HepG2 (cell line): ENCODE results near the gene SPATS2. TPM values are rescaled to one million over a fixed set of nuclear protein-coding genes. Genes with fewer than 3 reads are reported as not detected.

Source experiments
- ATAC-seq: fragments of 200-7000 bp; cut with Tn5 transposase; 3 replicates; pipeline ENCODE4 v1.9.1; 2020; ENCODE audit warnings: mild to moderate bottlenecking, moderate library complexity
- BruUV-seq: library from RNA; stranded (reverse); fragments of 400-500 nt; replicated peaks from 2 replicates; lab custom pipeline; 2021; lab: Mats Ljungman, UMichigan
- CTCF ChIA-PET: fragments of 300-600 bp; formaldehyde crosslinking; extraction: SDS; loops from one replicate; lab custom pipeline; 2021; ENCODE audit warnings: low total read pairs, inconsistent platforms, low intra/inter-chr PET ratio; lab: Yijun Ruan, JAX
- POLR2A ChIA-PET: fragments of 350-600 bp; sonication (Branson Sonifier 250); formaldehyde crosslinking; loops from one replicate; lab custom pipeline; 2020; ENCODE audit warnings: antibody characterized with exemption, inconsistent platforms; lab: Yijun Ruan, JAX
- DNase-seq: peaks from one replicate; pipeline ENCODE4 v3.0.0-alpha.2; 2015; ENCODE audit warnings: low spot score
- FAIRE-seq: peaks from 3 replicates; lab custom pipeline; 2011; peaks lifted over from hg19 to GRCh38; lab: Jason Lieb, UNC
- H2AFZ ChIP-seq: one replicate; pipeline ENCODE4 v1.6.1; 2011; ENCODE audit warnings: low read length, inconsistent platforms
- H3K27ac ChIP-seq: fragments of 300-600 bp; 3 replicates; pipeline ENCODE4 v1.8.0; 2011; ENCODE audit warnings: mixed run types, mild to moderate bottlenecking, mixed read lengths, low read length, inconsistent platforms; ENCODE audit not compliant: insufficient read depth; ENCODE audit errors: extremely low read length
- H3K27me3 ChIP-seq, 2 experiments: fragments of 200-600 bp in 1 of 2; 2 replicates in 1 of 2; 3 replicates in 1 of 2; pipeline versions ENCODE4 v1.6.0 to v1.8.0; 2011; ENCODE audit warnings: low read length in 2 of 2, mild to moderate bottlenecking in 2 of 2, moderate library complexity in 2 of 2, inconsistent platforms in 1 of 2; ENCODE audit not compliant: insufficient read depth in 2 of 2, control insufficient read depth in 1 of 2
- H3K36me3 ChIP-seq, 2 experiments: fragments of 200-600 bp in 1 of 2; replicated peaks in 1 of 2; 2 replicates in 1 of 2; 3 replicates in 1 of 2; pipeline versions ENCODE4 v1.5.1 to v1.8.0; 2011; ENCODE audit warnings: low read length in 2 of 2, inconsistent platforms in 1 of 2; ENCODE audit not compliant: insufficient read depth in 2 of 2, control insufficient read depth in 1 of 2
- H3K4me1 ChIP-seq: 2 replicates; pipeline ENCODE4 v1.5.1; 2012; ENCODE audit warnings: low read length, inconsistent platforms; ENCODE audit not compliant: insufficient read depth
- H3K4me2 ChIP-seq: 2 replicates; pipeline ENCODE4 v1.6.0; 2011; ENCODE audit warnings: low read depth, low read length, inconsistent platforms
- H3K4me3 ChIP-seq, 3 experiments: fragments of 200-600 bp in 1 of 3; sonication (generic), shearing (Covaris generic) in 1 of 3; replicated peaks in 1 of 3; 2 replicates each; pipeline ENCODE4 v1.5.1; 2011 to 2016; ENCODE audit warnings: low read length in 3 of 3, inconsistent platforms in 2 of 3, low read depth in 2 of 3, mild to moderate bottlenecking in 2 of 3, control low read depth in 1 of 3, mixed read lengths in 1 of 3; ENCODE audit not compliant: insufficient read depth in 1 of 3
- H3K79me2 ChIP-seq: one replicate; pipeline ENCODE4 v1.6.1; 2011; ENCODE audit warnings: low read length, inconsistent platforms; ENCODE audit not compliant: insufficient read depth
- H3K9ac ChIP-seq: 2 replicates; pipeline ENCODE4 v1.6.0; 2011; ENCODE audit warnings: mild to moderate bottlenecking, low read depth, low read length, inconsistent platforms; ENCODE audit not compliant: insufficient read depth
- H3K9me3 ChIP-seq: 2 replicates; pipeline ENCODE4 v1.5.1; 2012; ENCODE audit warnings: mild to moderate bottlenecking, low read length
- H4K20me1 ChIP-seq: 2 replicates; pipeline ENCODE4 v1.6.0; 2011; ENCODE audit warnings: inconsistent platforms, mild to moderate bottlenecking, low read length, moderate library complexity; ENCODE audit not compliant: insufficient read depth
- ASH2L ChIP-seq: fragments of 300-600, 200-600 bp; sonication (generic); IDR thresholded peaks from 2 replicates; pipeline ENCODE4 v1.7.0; 2017; ENCODE audit warnings: low read depth, mild to moderate bottlenecking, moderate library complexity, mixed read lengths, low read length; ENCODE audit not compliant: insufficient read length
- GATAD2A ChIP-seq: IDR thresholded peaks from 2 replicates; pipeline ENCODE4 v1.6.1; 2016
- JUN ChIP-seq: sonication (generic); formaldehyde crosslinking; IDR thresholded peaks from 2 replicates; pipeline ENCODE4 v1.4.0; 2020; ENCODE audit warnings: mild to moderate bottlenecking, missing genetic modification reagents
- KDM2A ChIP-seq: sonication (generic); formaldehyde crosslinking; IDR thresholded peaks from 2 replicates; pipeline ENCODE4 v1.4.0; 2020; ENCODE audit warnings: low read depth, missing genetic modification reagents, borderline replicate concordance
- KLF12 ChIP-seq: sonication (generic); formaldehyde crosslinking; IDR thresholded peaks from 2 replicates; pipeline ENCODE4 v1.4.0; 2020; ENCODE audit warnings: missing genetic modification reagents, borderline replicate concordance
- SETDB1 ChIP-seq: sonication (generic); formaldehyde crosslinking; IDR thresholded peaks from 2 replicates; pipeline ENCODE4 v1.5.1; 2020; ENCODE audit warnings: missing genetic modification reagents, mild to moderate bottlenecking, borderline replicate concordance
- SRF ChIP-seq: IDR thresholded peaks from 2 replicates; pipeline ENCODE4 v1.6.1; 2011; ENCODE audit warnings: mild to moderate bottlenecking, low read depth, low read length, moderate library complexity
- ZFP41 ChIP-seq: sonication (generic); formaldehyde crosslinking; IDR thresholded peaks from 2 replicates; pipeline ENCODE4 v1.4.0; 2020; ENCODE audit warnings: mild to moderate bottlenecking, missing genetic modification reagents, borderline replicate concordance
- ZNF33B ChIP-seq: sonication (generic); formaldehyde crosslinking; IDR thresholded peaks from 2 replicates; pipeline ENCODE4 v1.5.1; 2020; ENCODE audit warnings: mild to moderate bottlenecking, missing genetic modification reagents
- ZNF761 ChIP-seq: sonication (generic); formaldehyde crosslinking; conservative IDR thresholded peaks from 2 replicates; pipeline ENCODE4 v1.4.0; 2020; ENCODE audit warnings: mild to moderate bottlenecking, missing genetic modification reagents
- whole genome bisulfite sequencing: methylation state at CpG from one replicate; pipeline ENCODE4 v1.1.6; 2017; ENCODE audit warnings: low lambda C conversion rate; 5-methylcytosine and 5-hydroxymethylcytosine counted together
- in situ Hi-C: cut with HindIII; loops from 2 replicates; pipeline ENCODE4 v1.10.0; 2017; ENCODE audit warnings: low pct_unique_long_range_greater_than_20kb; ENCODE audit not compliant: extremely low pct_ligation_motif_present
- intact Hi-C: fragments of 100-400 bp; cut with micrococcal nuclease; formaldehyde crosslinking; loops from one replicate; pipeline ENCODE4 v1.10.0; 2022; ENCODE audit not compliant: unreplicated experiment
- polyA plus RNA-seq, 8 experiments: library from polyadenylated mRNA; depleted of rRNA in 3 of 8; stranded (reverse) in 7 of 8; unstranded in 1 of 8; fragments of >200 nt; fragmentation: Illumina TruSeq in 4 of 8; extraction: Trizol in 4 of 8; gene quantifications; 2 replicates each; pipeline versions ENCODE4 v1.2.1 to v1.2.3, GENCODE V29; 2011 to 2016; ENCODE audit warnings: low read depth in 4 of 8, missing spikeins in 1 of 8, mixed read lengths in 1 of 8; ENCODE audit not compliant: insufficient read depth in 1 of 8
- total RNA-seq, 5 experiments: library from RNA; depleted of rRNA; stranded (reverse); fragments of >200 nt; fragmentation: Illumina TruSeq; extraction: Trizol; gene quantifications; 2 replicates each; pipeline ENCODE4 v1.2.3, GENCODE V29; 2016; ENCODE audit warnings: low read depth in 1 of 5
- TF ChIP-seq, protein P1 (sequence below): IDR thresholded peaks from 2 replicates; pipeline ENCODE4 v1.6.1; 2016
- TF ChIP-seq, protein P2 (sequence below), 2 experiments: sonication (generic) in 1 of 2; formaldehyde crosslinking in 1 of 2; IDR thresholded peaks; 2 replicates each; pipeline versions ENCODE4 v1.4.0 to v1.6.1; 2016 to 2020; ENCODE audit warnings: borderline replicate concordance in 1 of 2, low read depth in 1 of 2, mild to moderate bottlenecking in 1 of 2, missing genetic modification reagents in 1 of 2
- TF ChIP-seq, protein P3 (sequence below): sonication (generic); formaldehyde crosslinking; IDR thresholded peaks from 2 replicates; pipeline ENCODE4 v1.5.0; 2020; ENCODE audit warnings: mild to moderate bottlenecking, missing genetic modification reagents, borderline replicate concordance

The SPATS2 gene
- total and polyA plus RNA-seq, 2 of the 13 experiments (the other 11 are each of a cell fraction or from before 2014, with no cell fraction given): 19.3 to 28.1 TPM

DNA sequence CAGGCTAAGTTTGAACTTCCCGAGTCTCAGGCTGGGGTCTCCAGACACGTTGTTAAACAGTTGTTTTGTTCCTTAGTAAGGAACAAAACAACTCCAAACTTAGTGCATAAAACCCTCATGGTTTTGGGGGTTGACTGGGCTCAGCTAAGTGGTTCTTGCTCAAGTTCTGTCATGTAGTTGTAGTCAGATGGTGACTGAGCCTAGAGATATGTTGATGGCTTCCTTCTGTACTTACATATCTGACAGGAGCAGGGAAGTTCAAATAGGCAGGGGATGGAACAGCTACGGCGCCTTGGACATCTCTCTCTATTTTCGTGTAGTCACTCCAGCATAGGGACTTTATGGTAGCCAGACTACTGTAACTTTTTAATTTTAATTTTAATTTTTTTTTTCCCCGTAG, 45.7 kb downstream of the SPATS2 start:
- DNase-seq: no peak
- H3K79me2 ChIP-seq: peaks cover 10% of the 10 kb centered on the region
- WGBS: 98% methylated on average over 6 of the region's 6 CpGs

More for the DNA sequence above, 45.7 kb downstream of the SPATS2 start:
- Histone ChIP-seq H3K27me3 (no peaks in the 10 kb centered on the region), H4K20me1 (no peaks in the 10 kb centered on the region), H3K4me1 (peaks cover 51% of the 10 kb centered on the region), H3K9me3 (no peaks in the 10 kb centered on the region), H3K9ac (no peak overlapping the region), H3K36me3 (no peaks in the 10 kb centered on the region; a peak in 1 of 5 replicates), H2AFZ (no peak overlapping the region), H3K4me3 (no peak overlapping the region), H3K4me2 (no peak overlapping the region), H3K27ac (no peak overlapping the region)
- FAIRE-seq (no peak), ATAC-seq (no peak)
- ChIA-PET POLR2A (interaction anchor here (1.5 to 2.4 kb wide), 2 partner anchors 10 to 46 kb away, joined by 3 to 7 read pairs; partner anchors contain the start of gene SPATS2), CTCF (no interaction called here)
- TF ChIP-seq ZNF761 (CRISPR knock-in tag): no peak
- no peak for TF ChIP-seq JUN (CRISPR knock-in tag)
- TF ChIP-seq SRF: no peak
- TF ChIP-seq, protein P1, sequence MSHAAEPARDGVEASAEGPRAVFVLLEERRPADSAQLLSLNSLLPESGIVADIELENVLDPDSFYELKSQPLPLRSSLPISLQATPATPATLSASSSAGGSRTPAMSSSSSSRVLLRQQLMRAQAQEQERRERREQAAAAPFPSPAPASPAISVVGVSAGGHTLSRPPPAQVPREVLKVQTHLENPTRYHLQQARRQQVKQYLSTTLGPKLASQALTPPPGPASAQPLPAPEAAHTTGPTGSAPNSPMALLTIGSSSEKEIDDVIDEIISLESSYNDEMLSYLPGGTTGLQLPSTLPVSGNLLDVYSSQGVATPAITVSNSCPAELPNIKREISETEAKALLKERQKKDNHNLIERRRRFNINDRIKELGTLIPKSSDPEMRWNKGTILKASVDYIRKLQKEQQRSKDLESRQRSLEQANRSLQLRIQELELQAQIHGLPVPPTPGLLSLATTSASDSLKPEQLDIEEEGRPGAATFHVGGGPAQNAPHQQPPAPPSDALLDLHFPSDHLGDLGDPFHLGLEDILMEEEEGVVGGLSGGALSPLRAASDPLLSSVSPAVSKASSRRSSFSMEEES: no peak
- TF ChIP-seq, protein P2, sequence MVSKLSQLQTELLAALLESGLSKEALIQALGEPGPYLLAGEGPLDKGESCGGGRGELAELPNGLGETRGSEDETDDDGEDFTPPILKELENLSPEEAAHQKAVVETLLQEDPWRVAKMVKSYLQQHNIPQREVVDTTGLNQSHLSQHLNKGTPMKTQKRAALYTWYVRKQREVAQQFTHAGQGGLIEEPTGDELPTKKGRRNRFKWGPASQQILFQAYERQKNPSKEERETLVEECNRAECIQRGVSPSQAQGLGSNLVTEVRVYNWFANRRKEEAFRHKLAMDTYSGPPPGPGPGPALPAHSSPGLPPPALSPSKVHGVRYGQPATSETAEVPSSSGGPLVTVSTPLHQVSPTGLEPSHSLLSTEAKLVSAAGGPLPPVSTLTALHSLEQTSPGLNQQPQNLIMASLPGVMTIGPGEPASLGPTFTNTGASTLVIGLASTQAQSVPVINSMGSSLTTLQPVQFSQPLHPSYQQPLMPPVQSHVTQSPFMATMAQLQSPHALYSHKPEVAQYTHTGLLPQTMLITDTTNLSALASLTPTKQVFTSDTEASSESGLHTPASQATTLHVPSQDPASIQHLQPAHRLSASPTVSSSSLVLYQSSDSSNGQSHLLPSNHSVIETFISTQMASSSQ (IDR thresholded peaks at IDR 0.05; ENCODE audit: low read depth): no peak
- TF ChIP-seq, protein P2 (CRISPR knock-in tag; IDR thresholded peaks at IDR 0.05; ENCODE audit: borderline replicate concordance): no peak
- TF ChIP-seq ZNF33B (CRISPR knock-in tag): no peak
- TF ChIP-seq SETDB1 (CRISPR knock-in tag): no peak
- no peak for TF ChIP-seq ASH2L
- TF ChIP-seq GATAD2A (CRISPR knock-in tag): no peak
- TF ChIP-seq KLF12 (CRISPR knock-in tag): no peak
- TF ChIP-seq KDM2A (CRISPR knock-in tag): no peak
- TF ChIP-seq, protein P3, sequence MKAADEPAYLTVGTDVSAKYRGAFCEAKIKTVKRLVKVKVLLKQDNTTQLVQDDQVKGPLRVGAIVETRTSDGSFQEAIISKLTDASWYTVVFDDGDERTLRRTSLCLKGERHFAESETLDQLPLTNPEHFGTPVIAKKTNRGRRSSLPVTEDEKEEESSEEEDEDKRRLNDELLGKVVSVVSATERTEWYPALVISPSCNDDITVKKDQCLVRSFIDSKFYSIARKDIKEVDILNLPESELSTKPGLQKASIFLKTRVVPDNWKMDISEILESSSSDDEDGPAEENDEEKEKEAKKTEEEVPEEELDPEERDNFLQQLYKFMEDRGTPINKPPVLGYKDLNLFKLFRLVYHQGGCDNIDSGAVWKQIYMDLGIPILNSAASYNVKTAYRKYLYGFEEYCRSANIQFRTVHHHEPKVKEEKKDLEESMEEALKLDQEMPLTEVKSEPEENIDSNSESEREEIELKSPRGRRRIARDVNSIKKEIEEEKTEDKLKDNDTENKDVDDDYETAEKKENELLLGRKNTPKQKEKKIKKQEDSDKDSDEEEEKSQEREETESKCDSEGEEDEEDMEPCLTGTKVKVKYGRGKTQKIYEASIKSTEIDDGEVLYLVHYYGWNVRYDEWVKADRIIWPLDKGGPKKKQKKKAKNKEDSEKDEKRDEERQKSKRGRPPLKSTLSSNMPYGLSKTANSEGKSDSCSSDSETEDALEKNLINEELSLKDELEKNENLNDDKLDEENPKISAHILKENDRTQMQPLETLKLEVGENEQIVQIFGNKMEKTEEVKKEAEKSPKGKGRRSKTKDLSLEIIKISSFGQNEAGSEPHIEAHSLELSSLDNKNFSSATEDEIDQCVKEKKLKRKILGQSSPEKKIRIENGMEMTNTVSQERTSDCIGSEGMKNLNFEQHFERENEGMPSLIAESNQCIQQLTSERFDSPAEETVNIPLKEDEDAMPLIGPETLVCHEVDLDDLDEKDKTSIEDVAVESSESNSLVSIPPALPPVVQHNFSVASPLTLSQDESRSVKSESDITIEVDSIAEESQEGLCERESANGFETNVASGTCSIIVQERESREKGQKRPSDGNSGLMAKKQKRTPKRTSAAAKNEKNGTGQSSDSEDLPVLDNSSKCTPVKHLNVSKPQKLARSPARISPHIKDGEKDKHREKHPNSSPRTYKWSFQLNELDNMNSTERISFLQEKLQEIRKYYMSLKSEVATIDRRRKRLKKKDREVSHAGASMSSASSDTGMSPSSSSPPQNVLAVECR (CRISPR knock-in tag): no peak
- no peak for TF ChIP-seq ZFP41 (CRISPR knock-in tag)
- in situ Hi-C loops (no loop called here), intact Hi-C loops (no loop called here)
- BruUV-seq: no TSS peak
